ENCODE results near the gene ZBTB4. TPM values are rescaled to one million over a fixed set of nuclear protein-coding genes. Genes with fewer than 3 reads are reported as not detected.

The ZBTB4 gene
- total RNA-seq, 2 donors from 2014 or later = 19.7 to 26.1 TPM

Other genes with a start within 250 kb of the ZBTB4 start
- 10 to 100 TPM; 35.1 to 61.6 TPM for gene DVL2, start 245.1 kb downstream of the ZBTB4 start, total RNA-seq
- 10 to 100 TPM; 40.1 to 55.2 TPM for gene PHF23, start 240.2 kb downstream of the ZBTB4 start, total RNA-seq
- gene GABARAP, start 237.2 kb downstream of the ZBTB4 start, total RNA-seq = 100 to 1,000 TPM; 197 to 277 TPM
- 100 to 1,000 TPM; 145 to 165 TPM for gene CTDNEP1, start 227.9 kb downstream of the ZBTB4 start, total RNA-seq
- gene ELP5, start 227.4 kb downstream of the ZBTB4 start, total RNA-seq = 10 to 100 TPM; 43.5 to 70.5 TPM
- gene CLDN7, start 217.2 kb downstream of the ZBTB4 start, total RNA-seq = 1 to 10 TPM in 1 of 2 donors, under 1 TPM in 1; 0.73 to 1.1 TPM
- under 1 TPM in 1 of 2 donors, not detected in 1; 0.50 TPM for gene SLC2A4, start 197.9 kb downstream of the ZBTB4 start, total RNA-seq
- gene YBX2, start 185.0 kb downstream of the ZBTB4 start, total RNA-seq = not detected
- gene EIF5A, start 172.0 kb downstream of the ZBTB4 start, total RNA-seq = 1,000 to 10,000 TPM in 1 of 2 donors, 100 to 1,000 TPM in 1; 953 to 1,345 TPM
- 10 to 100 TPM; 58.1 to 87.0 TPM for gene GPS2, start 164.3 kb downstream of the ZBTB4 start, total RNA-seq
- 10 to 100 TPM; 37.6 to 76.7 TPM for gene NEURL4, start 150.3 kb downstream of the ZBTB4 start, total RNA-seq
- gene ACAP1, start 143.1 kb downstream of the ZBTB4 start, total RNA-seq = 100 to 1,000 TPM; 240 to 419 TPM
- 10 to 100 TPM in 1 of 2 donors, 1 to 10 TPM in 1; 6.7 to 13.0 TPM for gene KCTD11, start 127.5 kb downstream of the ZBTB4 start, total RNA-seq
- not detected for gene TMEM95, start 124.5 kb downstream of the ZBTB4 start, total RNA-seq
- under 1 TPM in 1 of 2 donors, not detected in 1; 0.36 TPM for gene TNK1, start 98.5 kb downstream of the ZBTB4 start, total RNA-seq
- 10 to 100 TPM; 32.2 to 48.4 TPM for gene PLSCR3, start 85.1 kb downstream of the ZBTB4 start, total RNA-seq
- 10 to 100 TPM; 40.1 to 51.1 TPM for gene TMEM256, start 75.5 kb downstream of the ZBTB4 start, total RNA-seq
- 1 to 10 TPM; 2.3 to 7.7 TPM for gene NLGN2, start 71.8 kb downstream of the ZBTB4 start, total RNA-seq
- gene SPEM1, start 59.3 kb downstream of the ZBTB4 start, total RNA-seq = not detected
- gene SPEM2, start 54.0 kb downstream of the ZBTB4 start, total RNA-seq = not detected
- not detected for gene SPEM3, start 50.8 kb downstream of the ZBTB4 start, total RNA-seq
- 10 to 100 TPM; 11.2 to 14.2 TPM for gene TMEM102, start 44.2 kb downstream of the ZBTB4 start, total RNA-seq
- 1 to 10 TPM; 1.9 to 4.5 TPM for gene FGF11, start 40.1 kb downstream of the ZBTB4 start, total RNA-seq
- gene CHRNB1, start 34.6 kb downstream of the ZBTB4 start, total RNA-seq = 10 to 100 TPM; 10.4 to 13.7 TPM
- not detected for gene SLC35G6, start 1.8 kb upstream of the ZBTB4 start, total RNA-seq
- 100 to 1,000 TPM; 212 to 283 TPM for gene POLR2A, start 4.7 kb upstream of the ZBTB4 start, total RNA-seq
- gene TNFSF12, start 69.4 kb upstream of the ZBTB4 start, total RNA-seq = 10 to 100 TPM; 54.9 to 69.3 TPM
- 1 to 10 TPM; 3.1 to 6.8 TPM for gene TNFSF13, start 79.1 kb upstream of the ZBTB4 start, total RNA-seq
- gene SENP3, start 82.3 kb upstream of the ZBTB4 start, total RNA-seq = 10 to 100 TPM; 56.2 to 90.1 TPM
- 10 to 100 TPM; 20.8 to 51.1 TPM for gene CD68, start 100.0 kb upstream of the ZBTB4 start, total RNA-seq
- gene MPDU1, start 104.2 kb upstream of the ZBTB4 start, total RNA-seq = 10 to 100 TPM; 82.7 to 95.5 TPM
- gene SOX15, start 110.5 kb upstream of the ZBTB4 start, total RNA-seq = under 1 TPM in 1 of 2 donors, not detected in 1; 0.26 TPM
- gene FXR2, start 135.3 kb upstream of the ZBTB4 start, total RNA-seq = 10 to 100 TPM; 42.7 to 56.6 TPM
- gene SAT2, start 148.2 kb upstream of the ZBTB4 start, total RNA-seq = 10 to 100 TPM; 32.8 to 41.1 TPM
- not detected for gene SHBG, start 150.5 kb upstream of the ZBTB4 start, total RNA-seq
- gene ATP1B2, start 171.3 kb upstream of the ZBTB4 start, total RNA-seq = under 1 TPM in 1 of 2 donors, not detected in 1; 0.25 TPM
- 100 to 1,000 TPM in 1 of 2 donors, 10 to 100 TPM in 1; 98.2 to 112 TPM for gene TP53, start 207.9 kb upstream of the ZBTB4 start, total RNA-seq
- gene WRAP53, start 208.8 kb upstream of the ZBTB4 start, total RNA-seq = 10 to 100 TPM; 19.4 to 48.2 TPM
- not detected for gene EFNB3, start 225.6 kb upstream of the ZBTB4 start, total RNA-seq
- gene DNAH2, start 238.1 kb upstream of the ZBTB4 start, total RNA-seq = under 1 TPM in 1 of 2 donors, not detected in 1; 0.10 TPM

Data from natural killer cell treated with Interleukin-12 subunit alpha and Interleukin-12 subunit beta and Interleukin-15 and Interleukin-18, amount 100 ng/mL, for 72 hours (primary cell).